Subcutaneous adipose tissue (tissue), 4 donors: ENCODE measurements around the gene ATP9B. TPM values are rescaled to one million over a fixed set of nuclear protein-coding genes. Genes with fewer than 3 reads are reported as not detected.

Source experiments
- CTCF ChIP-seq: fragments of 450-650 bp; IDR thresholded peaks from one replicate; pipeline ENCODE4 v1.5.1; 2016; ENCODE audit warnings: low read depth, mild to moderate bottlenecking, control low read depth, antibody characterized with exemption, moderate library complexity
- total RNA-seq, 4 donors: library from RNA; depleted of rRNA; stranded (reverse); fragments of >200 nt; gene quantifications; one replicate each; pipeline ENCODE4 v1.1.0, GENCODE V29; 2016

ATP9B gene
- total RNA-seq, 4 donors from 2014 or later = 38.8 to 58.5 (median 45.3) TPM

DNA sequence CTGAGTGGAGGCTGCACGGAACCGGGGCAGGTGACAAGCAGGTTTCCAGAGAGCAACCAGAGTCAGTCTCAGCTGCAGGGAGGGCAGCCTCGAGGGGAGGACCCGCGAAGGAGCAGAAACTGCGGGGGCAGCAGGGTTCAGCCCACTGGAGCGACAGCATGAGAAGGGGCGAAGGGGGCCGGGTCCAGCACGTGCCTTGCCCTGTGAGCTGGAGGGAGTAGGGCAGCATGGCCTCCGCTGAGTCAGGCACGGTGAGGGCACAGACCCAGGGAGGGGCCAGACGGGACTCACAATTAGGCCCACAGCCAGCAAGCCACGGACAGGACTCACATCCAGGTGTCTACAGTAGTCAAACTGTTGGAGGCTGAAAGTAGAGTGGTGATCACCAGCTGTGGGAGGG is 22.7 kb upstream of the ATP9B start:
- no peak for TF ChIP-seq CTCF

GRCh38 chr18:79047556-79048244 is 21.5 kb upstream of the ATP9B start:
- no peak for TF ChIP-seq CTCF

GRCh38 chr18:79048245-79048632 is 21.0 kb upstream of the ATP9B start:
- TF ChIP-seq CTCF = no peak

DNA sequence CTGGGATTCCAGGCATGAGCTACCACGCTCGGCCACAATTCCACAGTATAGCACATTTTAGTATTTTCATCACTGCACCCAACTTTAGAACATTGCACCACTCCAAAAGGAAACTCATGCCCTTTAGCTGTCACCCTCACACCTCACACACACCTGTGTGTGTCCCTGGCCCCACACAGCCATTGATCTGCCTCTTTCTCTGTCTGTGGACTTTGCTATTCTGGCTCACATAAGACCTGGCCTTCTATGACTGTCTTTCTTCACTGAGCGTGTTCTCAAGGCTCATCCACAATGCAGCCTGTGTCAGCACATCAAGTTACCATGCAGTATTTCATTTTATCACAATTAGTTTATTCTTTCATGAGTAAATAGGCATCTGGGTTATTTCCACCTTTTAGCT is 19.7 kb upstream of the ATP9B start:
- no peak for TF ChIP-seq CTCF

DNA sequence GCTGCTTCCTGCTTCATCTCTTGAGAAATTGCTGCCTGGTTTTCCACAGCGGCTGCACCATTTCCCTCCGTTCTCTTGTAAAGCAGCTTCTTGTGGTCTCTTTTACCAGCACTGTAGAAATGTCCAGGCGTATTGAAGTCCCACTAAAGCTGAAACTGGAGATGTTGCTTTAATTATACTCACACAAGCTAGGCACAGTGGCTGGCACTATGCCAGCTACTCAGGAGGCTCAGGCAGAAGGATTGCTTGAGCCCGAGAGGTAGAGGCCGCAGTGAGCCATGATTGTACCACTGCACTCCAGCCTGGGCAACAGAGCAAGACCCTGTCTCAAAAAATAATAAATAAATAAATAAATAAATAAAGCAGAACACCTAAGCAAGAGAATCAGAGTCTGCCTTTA is 19.2 kb upstream of the ATP9B start:
- TF ChIP-seq CTCF = no peak

DNA sequence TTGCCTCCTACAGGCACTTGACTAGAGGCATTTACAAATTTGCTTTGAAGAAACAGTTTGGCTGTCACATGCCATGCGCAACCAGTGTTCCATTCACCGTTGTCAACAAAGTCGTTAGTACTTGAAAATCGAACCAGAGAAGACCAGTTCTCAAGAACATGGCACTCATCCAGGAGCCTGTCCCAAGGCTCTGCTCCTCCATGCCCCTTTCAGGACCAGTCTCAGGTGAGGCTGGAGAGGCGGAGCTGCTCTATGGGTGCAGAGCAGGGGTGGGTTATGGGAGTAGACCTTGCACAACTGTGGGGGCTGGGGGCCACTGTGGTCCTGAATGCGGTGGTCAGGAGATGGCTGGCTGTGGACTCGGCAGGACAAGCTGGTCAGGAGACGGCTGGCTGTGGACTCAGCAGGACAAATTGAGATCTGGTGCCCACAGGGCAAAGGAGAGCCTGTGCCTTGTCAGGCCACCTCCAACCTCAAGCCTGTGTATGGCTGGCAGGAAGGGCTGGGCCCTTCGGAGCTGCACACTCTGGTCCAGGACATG is 12.3 kb upstream of the ATP9B start:
- no peak for TF ChIP-seq CTCF

GRCh38 chr18:79058007-79058406 is 11.2 kb upstream of the ATP9B start:
- TF ChIP-seq CTCF = no peak
